HepG2 (cell line): ENCODE data around the gene ZNF680. TPM values are rescaled to one million over a fixed set of nuclear protein-coding genes. Genes with fewer than 3 reads are reported as not detected.

Experiments used
- ATAC-seq: fragments of 200-7000 bp; cut with Tn5 transposase; 3 replicates; pipeline ENCODE4 v1.9.1; 2020; ENCODE audit warnings: mild to moderate bottlenecking, moderate library complexity
- BruUV-seq: library from RNA; stranded (reverse); fragments of 400-500 nt; replicated peaks from 2 replicates; lab custom pipeline; 2021; lab: Mats Ljungman, UMichigan
- CTCF ChIA-PET: fragments of 300-600 bp; formaldehyde crosslinking; extraction: SDS; loops from one replicate; lab custom pipeline; 2021; ENCODE audit warnings: low total read pairs, inconsistent platforms, low intra/inter-chr PET ratio; lab: Yijun Ruan, JAX
- POLR2A ChIA-PET: fragments of 350-600 bp; sonication (Branson Sonifier 250); formaldehyde crosslinking; loops from one replicate; lab custom pipeline; 2020; ENCODE audit warnings: antibody characterized with exemption, inconsistent platforms; lab: Yijun Ruan, JAX
- DNase-seq: peaks from one replicate; pipeline ENCODE4 v3.0.0-alpha.2; 2015; ENCODE audit warnings: low spot score
- FAIRE-seq: peaks from 3 replicates; lab custom pipeline; 2011; peaks lifted over from hg19 to GRCh38; lab: Jason Lieb, UNC
- H2AFZ ChIP-seq: one replicate; pipeline ENCODE4 v1.6.1; 2011; ENCODE audit warnings: low read length, inconsistent platforms
- H3K27ac ChIP-seq: fragments of 300-600 bp; 3 replicates; pipeline ENCODE4 v1.8.0; 2011; ENCODE audit warnings: mixed run types, mild to moderate bottlenecking, mixed read lengths, low read length, inconsistent platforms; ENCODE audit not compliant: insufficient read depth; ENCODE audit errors: extremely low read length
- H3K27me3 ChIP-seq, 2 experiments: fragments of 200-600 bp in 1 of 2; 2 replicates in 1 of 2; 3 replicates in 1 of 2; pipeline versions ENCODE4 v1.6.0 to v1.8.0; 2011; ENCODE audit warnings: low read length in 2 of 2, mild to moderate bottlenecking in 2 of 2, moderate library complexity in 2 of 2, inconsistent platforms in 1 of 2; ENCODE audit not compliant: insufficient read depth in 2 of 2, control insufficient read depth in 1 of 2
- H3K36me3 ChIP-seq, 2 experiments: fragments of 200-600 bp in 1 of 2; replicated peaks in 1 of 2; 2 replicates in 1 of 2; 3 replicates in 1 of 2; pipeline versions ENCODE4 v1.5.1 to v1.8.0; 2011; ENCODE audit warnings: low read length in 2 of 2, inconsistent platforms in 1 of 2; ENCODE audit not compliant: insufficient read depth in 2 of 2, control insufficient read depth in 1 of 2
- H3K4me1 ChIP-seq: 2 replicates; pipeline ENCODE4 v1.5.1; 2012; ENCODE audit warnings: low read length, inconsistent platforms; ENCODE audit not compliant: insufficient read depth
- H3K4me2 ChIP-seq: 2 replicates; pipeline ENCODE4 v1.6.0; 2011; ENCODE audit warnings: low read depth, low read length, inconsistent platforms
- H3K4me3 ChIP-seq, 3 experiments: fragments of 200-600 bp in 1 of 3; sonication (generic), shearing (Covaris generic) in 1 of 3; replicated peaks in 1 of 3; 2 replicates each; pipeline ENCODE4 v1.5.1; 2011 to 2016; ENCODE audit warnings: low read length in 3 of 3, inconsistent platforms in 2 of 3, low read depth in 2 of 3, mild to moderate bottlenecking in 2 of 3, control low read depth in 1 of 3, mixed read lengths in 1 of 3; ENCODE audit not compliant: insufficient read depth in 1 of 3
- H3K79me2 ChIP-seq: one replicate; pipeline ENCODE4 v1.6.1; 2011; ENCODE audit warnings: low read length, inconsistent platforms; ENCODE audit not compliant: insufficient read depth
- H3K9ac ChIP-seq: 2 replicates; pipeline ENCODE4 v1.6.0; 2011; ENCODE audit warnings: mild to moderate bottlenecking, low read depth, low read length, inconsistent platforms; ENCODE audit not compliant: insufficient read depth
- H3K9me3 ChIP-seq: 2 replicates; pipeline ENCODE4 v1.5.1; 2012; ENCODE audit warnings: mild to moderate bottlenecking, low read length
- H4K20me1 ChIP-seq: 2 replicates; pipeline ENCODE4 v1.6.0; 2011; ENCODE audit warnings: inconsistent platforms, mild to moderate bottlenecking, low read length, moderate library complexity; ENCODE audit not compliant: insufficient read depth
- ATAD3A ChIP-seq: sonication (generic); formaldehyde crosslinking; IDR thresholded peaks from 2 replicates; pipeline ENCODE4 v1.4.0; 2020; ENCODE audit warnings: missing genetic modification reagents
- ATF7 ChIP-seq, 2 experiments: fragments of 450-650 bp in 1 of 2; sonication (generic) in 1 of 2; formaldehyde crosslinking in 1 of 2; IDR thresholded peaks; 2 replicates each; pipeline versions ENCODE4 v1.4.0 to v1.6.1; 2016 to 2020; ENCODE audit warnings: antibody characterized with exemption in 1 of 2, mild to moderate bottlenecking in 1 of 2, missing genetic modification reagents in 1 of 2
- ESRRA ChIP-seq: sonication (generic); formaldehyde crosslinking; IDR thresholded peaks from 2 replicates; pipeline ENCODE4 v1.5.1; 2020; ENCODE audit warnings: mild to moderate bottlenecking, low read depth, missing genetic modification reagents
- HCFC1 ChIP-seq: fragments of 150-350 bp; IDR thresholded peaks from 2 replicates; pipeline ENCODE4 v1.6.1; 2014; ENCODE audit warnings: low read depth, low read length
- MTF2 ChIP-seq: sonication (generic); formaldehyde crosslinking; IDR thresholded peaks from 2 replicates; pipeline ENCODE4 v1.5.0; 2020; ENCODE audit warnings: missing genetic modification reagents, borderline replicate concordance
- TCF7L2 ChIP-seq: IDR thresholded peaks from 2 replicates; pipeline ENCODE4 v1.6.1; 2011; ENCODE audit warnings: mild to moderate bottlenecking, low read depth, low read length, moderate library complexity
- YY1 ChIP-seq: IDR thresholded peaks from 2 replicates; pipeline ENCODE4 v1.6.1; 2011; ENCODE audit warnings: low read length, low read depth, moderate library complexity, mild to moderate bottlenecking; ENCODE audit not compliant: insufficient read depth, insufficient replicate concordance
- ZEB1 ChIP-seq: IDR thresholded peaks from 2 replicates; pipeline ENCODE4 v1.6.1; 2012; ENCODE audit warnings: mild to moderate bottlenecking, low read depth, inconsistent platforms; ENCODE audit not compliant: insufficient replicate concordance
- ZFP62 ChIP-seq: sonication (generic); formaldehyde crosslinking; IDR thresholded peaks from 2 replicates; pipeline ENCODE4 v1.4.0; 2020; ENCODE audit warnings: missing genetic modification reagents
- ZNF383 ChIP-seq: sonication (generic); formaldehyde crosslinking; IDR thresholded peaks from 2 replicates; pipeline ENCODE4 v1.4.0; 2020; ENCODE audit warnings: missing genetic modification reagents, mild to moderate bottlenecking, borderline replicate concordance
- ZNF549 ChIP-seq: sonication (generic); formaldehyde crosslinking; IDR thresholded peaks from 2 replicates; pipeline ENCODE4 v1.5.0; 2020; ENCODE audit warnings: missing genetic modification reagents
- WGBS: methylation state at CpG from one replicate; pipeline ENCODE4 v1.1.6; 2017; ENCODE audit warnings: low lambda C conversion rate; 5-methylcytosine and 5-hydroxymethylcytosine counted together
- in situ Hi-C: cut with HindIII; loops from 2 replicates; pipeline ENCODE4 v1.10.0; 2017; ENCODE audit warnings: low pct_unique_long_range_greater_than_20kb; ENCODE audit not compliant: extremely low pct_ligation_motif_present
- intact Hi-C: fragments of 100-400 bp; cut with micrococcal nuclease; formaldehyde crosslinking; loops from one replicate; pipeline ENCODE4 v1.10.0; 2022; ENCODE audit not compliant: unreplicated experiment
- polyA plus RNA-seq, 8 experiments: library from polyadenylated mRNA; depleted of rRNA in 3 of 8; stranded (reverse) in 7 of 8; unstranded in 1 of 8; fragments of >200 nt; fragmentation: Illumina TruSeq in 4 of 8; extraction: Trizol in 4 of 8; gene quantifications; 2 replicates each; pipeline versions ENCODE4 v1.2.1 to v1.2.3, GENCODE V29; 2011 to 2016; ENCODE audit warnings: low read depth in 4 of 8, missing spikeins in 1 of 8, mixed read lengths in 1 of 8; ENCODE audit not compliant: insufficient read depth in 1 of 8
- total RNA-seq, 5 experiments: library from RNA; depleted of rRNA; stranded (reverse); fragments of >200 nt; fragmentation: Illumina TruSeq; extraction: Trizol; gene quantifications; 2 replicates each; pipeline ENCODE4 v1.2.3, GENCODE V29; 2016; ENCODE audit warnings: low read depth in 1 of 5

The ZNF680 gene
- total and polyA plus RNA-seq, 2 of the 13 experiments (the other 11 are each of a cell fraction or from before 2014, with no cell fraction given): 2.1 to 12.4 TPM

- no TSS peak for BruUV-seq
- no peak for ATAC-seq
- ChIA-PET CTCF (no interaction called here), POLR2A (no interaction called here)
- Histone ChIP-seq H4K20me1 (no peaks in the 10 kb centered on the region), H3K9ac (no peak overlapping the region), H3K79me2 (peaks cover 9% of the 10 kb centered on the region), H3K4me3 (no peak overlapping the region), H3K9me3 (no peaks in the 10 kb centered on the region), H3K36me3 (peaks cover 1 to 21% of the 10 kb centered on the region in 2 experiments; a peak in 3 of 5 replicates), H3K4me1 (no peaks in the 10 kb centered on the region), H3K27ac (no peak overlapping the region), H3K4me2 (no peak overlapping the region), H3K27me3 (no peaks in the 10 kb centered on the region), H2AFZ (no peak overlapping the region)
- 93% methylated on average over 2 of the region's 2 CpGs for WGBS
- FAIRE-seq: no peak
- no peak for DNase-seq
- intact Hi-C loops (no loop called here), in situ Hi-C loops (no loop called here)
- TF ChIP-seq HCFC1 (no peak), ATAD3A (CRISPR knock-in tag) (no peak), YY1 (no peak), ESRRA (CRISPR knock-in tag) (no peak), TCF7L2 (no peak), ZNF383 (CRISPR knock-in tag) (no peak), ZFP62 (no peak), ATF7 (IDR thresholded peaks at IDR 0.05) (no peak), ATF7 (CRISPR knock-in tag; IDR thresholded peaks at IDR 0.05) (no peak), ZEB1 (no peak), MTF2 (CRISPR knock-in tag) (no peak), ZNF549 (CRISPR knock-in tag) (no peak)
These were observed 18.9 kb downstream of the ZNF680 start for GRCh38 chr7:64544010-64544409.
